MM.1S (cell line): ENCODE data around the gene TEK.

ENCODE experiments used
- DNase-seq: peaks from one replicate; pipeline ENCODE4 v3.0.0-alpha.2; 2015
- H2AFZ ChIP-seq: fragments of 300-600 bp; sonication (generic); 2 replicates; pipeline ENCODE4 v1.6.0; 2016; ENCODE audit warnings: antibody characterized with exemption, low read length
- H3F3A ChIP-seq: fragments of 300-600 bp; sonication (generic); 2 replicates; pipeline ENCODE4 v1.6.1; 2016; ENCODE audit warnings: mild to moderate bottlenecking, antibody characterized with exemption, low read length, moderate library complexity, mixed read lengths; ENCODE audit not compliant: insufficient read depth
- H3K27ac ChIP-seq: fragments of 300-600 bp; sonication (generic); 2 replicates; pipeline ENCODE4 v1.5.1; 2016; ENCODE audit warnings: mild to moderate bottlenecking, low read length
- H3K27me3 ChIP-seq: fragments of 300-600 bp; sonication (generic); replicated peaks from 2 replicates; pipeline ENCODE4 v1.6.0; 2016; ENCODE audit warnings: low read length; ENCODE audit not compliant: insufficient read depth
- H3K36me3 ChIP-seq: fragments of 300-600 bp; sonication (generic); replicated peaks from 2 replicates; pipeline ENCODE4 v1.6.1; 2016; ENCODE audit warnings: mild to moderate bottlenecking, low read length, mixed read lengths; ENCODE audit not compliant: insufficient read depth
- H3K4me1 ChIP-seq: fragments of 300-600 bp; sonication (generic); 2 replicates; pipeline ENCODE4 v1.6.1; 2016; ENCODE audit warnings: low read length, mixed read lengths
- H3K4me2 ChIP-seq: fragments of 300-600 bp; sonication (generic); 2 replicates; pipeline ENCODE4 v1.6.0; 2016; ENCODE audit warnings: low read depth, low read length
- H3K4me3 ChIP-seq: fragments of 300-600 bp; sonication (generic); 2 replicates; pipeline ENCODE4 v1.5.1; 2016; ENCODE audit warnings: low read length, mixed read lengths
- H3K79me2 ChIP-seq: fragments of 300-600 bp; sonication (generic); 2 replicates; pipeline ENCODE4 v1.6.1; 2016; ENCODE audit warnings: mixed run types, low read length, mixed read lengths
- H3K9ac ChIP-seq: fragments of 300-600 bp; sonication (generic); 2 replicates; pipeline ENCODE4 v1.6.1; 2016; ENCODE audit warnings: low read length, mixed read lengths
- H3K9me2 ChIP-seq: fragments of 300-600 bp; sonication (generic); replicated peaks from 2 replicates; pipeline ENCODE4 v1.6.1; 2016; ENCODE audit warnings: mild to moderate bottlenecking, low read length, mixed read lengths; ENCODE audit not compliant: insufficient read depth
- H3K9me3 ChIP-seq: fragments of 300-600 bp; sonication (generic); replicated peaks from 2 replicates; pipeline ENCODE4 v1.6.1; 2016; ENCODE audit warnings: mild to moderate bottlenecking, low read length, mixed read lengths; ENCODE audit not compliant: insufficient read depth
- H4K20me1 ChIP-seq: fragments of 300-600 bp; sonication (generic); 2 replicates; pipeline ENCODE4 v1.6.1; 2016; ENCODE audit warnings: mild to moderate bottlenecking, low read length, moderate library complexity, mixed read lengths; ENCODE audit not compliant: insufficient read depth
- CTCF ChIP-seq: fragments of 300-600 bp; sonication (generic); IDR thresholded peaks from 2 replicates; pipeline ENCODE4 v1.5.1; 2016; ENCODE audit warnings: antibody characterized with exemption, low read length, mixed read lengths
- EZH2 ChIP-seq: fragments of 300-600 bp; sonication (generic); optimal IDR thresholded peaks from 2 replicates; pipeline ENCODE3; 2017; ENCODE audit warnings: low read depth, mild to moderate bottlenecking, antibody characterized with exemption, low read length, mixed read lengths
- EZH2phosphoT487 ChIP-seq: fragments of 300-600 bp; sonication (generic); IDR thresholded peaks from 2 replicates; pipeline ENCODE4 v1.6.1; 2018; ENCODE audit warnings: antibody characterized with exemption, low read length

TEK gene

GRCh38 chr9:27133817-27134216 lies 24.8 kb downstream of the TEK start:
- no peak for TF ChIP-seq EZH2phosphoT487
- Histone ChIP-seq H2AFZ (no peak overlapping the region), H3F3A (no peaks in the 10 kb centered on the region), H3K79me2 (no peaks in the 10 kb centered on the region), H3K4me1 (no peaks in the 10 kb centered on the region), H3K27me3 (no peaks in the 10 kb centered on the region), H4K20me1 (no peaks in the 10 kb centered on the region), H3K36me3 (no peaks in the 10 kb centered on the region), H3K9me2 (no peaks in the 10 kb centered on the region), H3K9ac (no peak overlapping the region), H3K4me2 (no peak overlapping the region), H3K4me3 (no peak overlapping the region), H3K27ac (no peak overlapping the region), H3K9me3 (no peaks in the 10 kb centered on the region)
- DNase-seq, result no peak

- DNase-seq, result peak; percentile 11
- Histone ChIP-seq H3K27me3 (no peaks in the 10 kb centered on the region), H3K4me1 (peaks cover 8% of the 10 kb centered on the region), H3K9ac (no peak overlapping the region), H3K36me3 (no peaks in the 10 kb centered on the region), H4K20me1 (no peaks in the 10 kb centered on the region), H2AFZ (no peak overlapping the region), H3K79me2 (no peaks in the 10 kb centered on the region), H3K27ac (no peak overlapping the region), H3K9me3 (no peaks in the 10 kb centered on the region), H3K4me3 (no peak overlapping the region), H3F3A (no peaks in the 10 kb centered on the region), H3K4me2 (peak overlapping the region; percentile 15; the same call in 1 of the 2 replicates), H3K9me2 (no peaks in the 10 kb centered on the region)
- TF ChIP-seq CTCF (no peak), EZH2phosphoT487 (no peak), EZH2 (no peak)
These were observed 33.4 kb downstream of the TEK start for GRCh38 chr9:27142299-27142930.

- TF ChIP-seq EZH2 (no peak), CTCF (no peak), EZH2phosphoT487 (no peak)
- H3K9ac ChIP-seq, result no peak overlapping the region
- peaks cover 8% of the 10 kb centered on the region for H3K4me1 ChIP-seq
- H3F3A ChIP-seq, result no peaks in the 10 kb centered on the region
- no peaks in the 10 kb centered on the region for H4K20me1 ChIP-seq
- no peak overlapping the region for H3K4me2 ChIP-seq
- no peak overlapping the region for H3K27ac ChIP-seq
- H3K27me3 ChIP-seq, result no peaks in the 10 kb centered on the region
- no peak overlapping the region for H2AFZ ChIP-seq
- no peaks in the 10 kb centered on the region for H3K9me3 ChIP-seq
- no peaks in the 10 kb centered on the region for H3K36me3 ChIP-seq
- H3K4me3 ChIP-seq, result no peak overlapping the region
- H3K79me2 ChIP-seq, result no peaks in the 10 kb centered on the region
- DNase-seq, result no peak
- H3K9me2 ChIP-seq, result no peaks in the 10 kb centered on the region
These were observed 36.1 kb downstream of the TEK start for GRCh38 chr9:27145143-27145542.

- DNase-seq, result no peak
These were observed 40.6 kb downstream of the TEK start for GRCh38 chr9:27149651-27150050.

More at GRCh38 chr9:27149651-27150050, 40.6 kb downstream of the TEK start:
- no peaks in the 10 kb centered on the region for H3K9me3 ChIP-seq
- no peak for TF ChIP-seq EZH2
- TF ChIP-seq EZH2phosphoT487, result no peak
- TF ChIP-seq CTCF, result no peak
- H2AFZ ChIP-seq, result no peak overlapping the region
- H3F3A ChIP-seq, result no peaks in the 10 kb centered on the region
- H3K9ac ChIP-seq, result no peak overlapping the region
- H3K9me2 ChIP-seq, result no peaks in the 10 kb centered on the region
- no peaks in the 10 kb centered on the region for H3K36me3 ChIP-seq
- no peaks in the 10 kb centered on the region for H3K4me1 ChIP-seq
- no peaks in the 10 kb centered on the region for H4K20me1 ChIP-seq
- no peaks in the 10 kb centered on the region for H3K79me2 ChIP-seq
- no peaks in the 10 kb centered on the region for H3K27me3 ChIP-seq
- no peak overlapping the region for H3K4me2 ChIP-seq
- no peak overlapping the region for H3K4me3 ChIP-seq
- no peak overlapping the region for H3K27ac ChIP-seq
